Measurements from ENCODE around the gene FBXW2.
"Not testable (repeated sequence)": the region's sequence is repeated elsewhere in the genome, so short reads cannot be mapped to it uniquely, and the experiment has no call there.

FBXW2 gene

DNA sequence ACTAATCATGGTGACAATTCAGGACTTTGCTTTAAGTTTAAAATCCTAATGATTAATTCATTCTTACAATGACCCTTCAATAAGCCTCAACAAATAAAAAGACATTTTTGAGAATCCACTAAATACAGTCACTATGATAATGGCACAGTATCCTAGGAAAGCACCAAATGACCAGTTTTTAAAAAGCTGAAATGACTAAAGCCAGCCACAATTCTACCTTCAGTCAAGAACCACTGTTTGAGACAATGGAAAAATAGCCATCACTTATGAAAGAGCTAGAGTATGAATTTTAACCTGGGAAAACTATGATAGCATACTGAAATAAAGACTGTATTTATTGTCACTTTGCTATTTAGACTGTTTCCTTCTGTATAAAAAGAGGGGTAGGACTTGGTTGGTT is 14.0 kb downstream of the FBXW2 start:
- no peak for DNase-seq

GRCh38 chr9:120778758-120779157 is 14.5 kb downstream of the FBXW2 start:
- DNase-seq = no peak

GRCh38 chr9:120777229-120777628 is 16.0 kb downstream of the FBXW2 start:
- no peak for DNase-seq

GRCh38 chr9:120776788-120777187 is 16.4 kb downstream of the FBXW2 start:
- DNase-seq = no peak

DNA sequence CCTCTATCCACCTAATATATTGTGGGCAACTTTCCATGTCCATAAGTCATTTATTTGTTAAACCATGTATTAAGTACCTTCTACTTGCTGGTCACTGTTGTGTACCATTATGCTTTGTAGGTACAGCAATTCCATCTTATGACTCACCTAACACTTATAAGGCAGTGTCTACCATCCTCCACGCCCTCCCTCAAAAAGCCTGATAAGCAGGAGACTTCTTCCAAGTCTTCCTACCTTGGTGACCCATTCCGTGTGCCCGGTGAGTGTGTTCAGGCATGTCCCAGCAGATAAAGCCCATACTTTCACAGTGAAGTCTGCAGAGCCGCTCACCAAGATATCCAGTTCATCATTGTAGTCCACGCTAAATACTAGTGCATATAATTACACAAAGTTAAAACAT is 17.4 kb downstream of the FBXW2 start:
- DNase-seq = no peak

- no peak for DNase-seq
These were observed 18.5 kb downstream of the FBXW2 start for GRCh38 chr9:120774719-120775118.

- DNase-seq = no peak
These were observed 20.0 kb downstream of the FBXW2 start for GRCh38 chr9:120773256-120773655.

GRCh38 chr9:120770931-120771330 is 22.3 kb downstream of the FBXW2 start:
- no peak for DNase-seq

DNA sequence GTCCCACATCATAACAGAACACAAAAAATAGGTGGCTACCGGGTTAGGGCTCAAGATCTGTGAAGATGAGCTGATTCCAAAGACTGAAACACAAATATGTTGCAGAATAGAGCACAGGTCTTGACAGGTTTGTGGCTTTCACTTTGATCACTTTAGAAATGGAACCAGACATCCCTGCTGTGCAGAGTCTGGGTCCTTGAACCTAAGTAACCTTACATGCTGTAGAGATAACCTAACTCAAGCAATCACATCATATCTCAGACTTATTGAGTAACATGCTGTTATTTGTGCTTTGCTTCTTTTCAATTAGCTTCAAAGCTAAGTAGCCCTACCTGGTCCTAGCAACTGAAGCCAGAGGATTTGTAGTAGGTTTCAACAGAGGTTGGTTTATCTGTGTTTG is 24.3 kb downstream of the FBXW2 start:
- DNase-seq = no peak

DNA sequence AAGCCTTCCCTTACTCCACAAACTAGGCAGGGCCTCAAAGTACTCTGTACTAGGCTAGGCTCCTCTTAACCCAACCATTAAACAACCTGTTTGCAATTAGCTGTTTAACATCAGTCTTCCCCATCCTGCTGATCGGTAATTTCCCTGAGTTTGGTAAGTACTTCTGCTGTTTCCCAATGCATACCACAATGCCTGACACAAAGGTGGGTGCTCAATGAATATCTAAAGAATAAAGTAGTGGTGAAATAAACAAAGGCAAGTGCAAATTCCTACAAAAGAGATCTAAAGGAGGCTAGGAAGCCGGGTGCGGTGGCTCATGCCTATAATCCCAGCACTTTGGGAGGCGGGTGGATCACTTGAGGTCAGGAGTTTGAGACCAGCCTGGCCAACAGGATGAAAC is 25.0 kb downstream of the FBXW2 start:
- no peak for DNase-seq

- DNase-seq = no peak
These were observed 25.8 kb downstream of the FBXW2 start for GRCh38 chr9:120767451-120767850.

- DNase-seq = no peak
These were observed 27.2 kb downstream of the FBXW2 start for GRCh38 chr9:120765910-120766425.

GRCh38 chr9:120764476-120764875 is 28.7 kb downstream of the FBXW2 start:
- DNase-seq = no peak

DNA sequence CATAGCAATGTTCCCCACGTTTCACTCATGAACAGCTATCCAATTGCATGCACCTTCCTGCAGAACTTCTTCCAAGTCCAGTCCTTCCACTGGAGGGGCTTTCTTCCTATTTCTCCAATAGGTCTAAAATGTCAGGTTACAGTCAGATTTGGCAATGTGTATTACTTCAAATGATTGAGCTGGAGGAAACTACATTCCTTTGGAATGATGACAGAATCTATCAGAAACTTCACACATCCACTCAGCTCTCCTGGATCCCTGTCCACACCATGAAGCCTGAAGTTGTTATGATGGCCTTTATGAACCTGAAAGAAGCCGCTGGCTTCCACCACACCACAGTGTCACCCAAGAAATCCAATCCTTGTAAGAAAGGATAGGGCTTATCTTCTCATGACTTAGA is 32.2 kb downstream of the FBXW2 start:
- DNase-seq = no peak

DNA sequence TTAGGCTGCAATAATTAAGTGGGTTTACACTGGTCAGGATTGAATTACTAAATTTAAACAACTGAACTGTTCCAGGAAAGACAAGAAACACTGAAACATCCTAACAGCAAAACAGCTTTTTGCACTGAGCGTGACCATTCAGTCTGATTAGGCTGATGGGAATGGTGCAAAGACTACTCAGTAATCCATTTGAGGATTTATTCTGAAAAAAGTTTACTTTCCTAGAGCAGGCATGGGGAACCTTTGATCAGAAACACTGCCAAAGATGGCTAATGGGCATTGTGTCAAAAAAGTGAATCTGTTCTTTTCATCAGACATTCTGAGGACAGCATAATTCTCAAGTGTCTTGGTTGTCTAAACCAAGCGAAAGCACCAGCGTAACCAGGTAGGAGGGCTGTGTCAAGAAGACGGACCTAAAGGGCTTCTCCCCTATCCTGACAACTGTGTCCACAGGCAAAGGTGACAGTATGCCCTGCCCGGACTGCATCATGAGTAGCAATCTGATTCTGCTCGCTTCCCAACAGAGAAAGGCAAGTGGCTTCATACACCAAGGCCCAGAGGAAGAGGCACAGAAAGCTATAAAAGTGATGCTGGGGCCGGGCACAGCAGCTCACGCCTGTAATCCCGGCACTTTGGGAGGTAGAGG is 33.3 kb downstream of the FBXW2 start:
- DNase-seq = no peak

GRCh38 chr9:120758544-120758943 is 34.7 kb downstream of the FBXW2 start:
- DNase-seq = peak in 1 of 51 donors; percentile 8

GRCh38 chr9:120757026-120757913 is 35.9 kb downstream of the FBXW2 start:
- DNase-seq = no peak

DNA sequence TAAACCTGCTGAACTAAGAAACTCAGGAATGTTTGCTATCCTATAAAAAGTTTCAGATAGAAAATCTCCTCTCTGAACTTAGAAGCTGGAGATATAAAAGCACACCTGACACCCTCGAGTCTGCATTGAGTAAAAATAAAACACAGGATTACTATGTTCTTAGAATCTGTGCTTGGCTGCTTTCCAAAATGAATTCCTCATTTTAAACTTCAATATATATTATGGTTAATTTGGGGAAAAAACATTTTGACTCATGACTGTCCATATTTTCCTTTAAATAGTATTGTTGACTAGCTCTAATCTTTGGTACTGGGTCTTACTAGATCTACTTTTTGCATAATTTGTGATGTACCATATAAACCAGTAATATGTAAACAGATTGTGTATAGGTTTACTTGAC is 36.7 kb downstream of the FBXW2 start:
- DNase-seq = no peak

GRCh38 chr9:120755810-120756434 is 37.3 kb downstream of the FBXW2 start:
- DNase-seq = peak in 29 of 51 donors; percentile 4 to 67 (median 26)

DNA sequence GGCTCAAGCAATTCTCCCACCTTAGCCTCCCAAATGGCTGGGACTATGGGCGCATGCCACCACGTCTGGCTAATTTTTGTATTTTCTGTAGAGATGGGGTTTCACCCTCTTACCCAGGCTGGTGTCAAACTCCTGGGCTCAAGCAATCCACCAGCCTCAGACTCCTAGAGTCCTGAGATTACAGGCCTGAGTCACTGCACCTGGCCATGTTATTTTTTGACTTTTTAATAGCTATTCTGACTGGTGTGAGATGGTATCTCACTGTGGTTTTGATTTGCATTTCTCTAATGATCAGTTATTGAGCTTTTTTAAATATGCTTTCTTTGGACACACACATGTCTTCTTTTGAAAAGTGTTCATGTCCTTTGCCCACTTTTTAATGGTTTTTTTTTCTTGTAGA is 38.2 kb downstream of the FBXW2 start:
- DNase-seq = no peak

DNA sequence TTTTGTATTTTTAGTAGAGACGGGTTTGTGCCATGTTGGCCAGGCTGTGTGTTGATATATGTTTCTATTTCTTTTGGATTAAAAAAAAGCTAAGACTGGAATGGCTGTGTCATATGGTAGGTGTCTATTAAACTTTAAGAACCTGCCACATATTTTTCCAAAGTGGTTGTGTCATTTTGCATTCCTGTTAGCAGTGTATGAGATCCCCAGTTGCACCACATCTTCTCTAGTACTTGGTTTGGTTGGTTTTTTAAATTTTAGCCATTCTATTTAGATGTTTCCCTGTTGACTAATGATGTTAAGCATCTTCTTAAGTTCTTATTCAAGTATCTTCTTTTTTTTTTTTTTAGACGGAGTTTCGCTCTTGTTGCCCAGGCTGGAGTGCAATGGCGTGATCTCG is 42.8 kb downstream of the FBXW2 start:
- no peak for DNase-seq

DNA sequence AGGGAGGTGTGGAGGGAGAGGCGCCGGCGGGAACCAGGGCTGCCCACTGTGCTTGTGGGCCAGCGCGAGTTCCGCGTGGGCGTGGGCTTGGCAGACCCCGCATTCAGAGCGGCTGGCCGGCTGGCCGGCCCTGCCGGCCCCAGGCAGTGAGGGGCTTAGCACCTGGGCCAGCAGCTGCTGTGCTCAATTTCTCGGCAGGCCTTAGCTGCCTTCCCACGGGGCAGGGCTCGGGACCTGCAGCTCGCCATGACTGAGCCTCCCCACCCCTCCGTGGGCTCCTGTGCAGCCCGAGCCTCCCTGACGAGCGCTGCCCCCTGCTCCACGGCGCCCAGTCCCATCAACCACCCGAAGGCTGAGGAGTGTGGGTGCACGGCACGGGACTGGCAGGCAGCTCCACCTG is 46.9 kb downstream of the FBXW2 start:
- not testable (repeated sequence) for DNase-seq

All from hypothalamus (tissue), 51 donors.